Neuronal stem cell (in vitro differentiated cells): Measurements from ENCODE around the gene LDLRAD3.
A peak's percentile ranks its signal among the peaks of the same experiment; 100 is the strongest.
"Not testable (repeated sequence)": the region's sequence is repeated elsewhere in the genome, so short reads cannot be mapped to it uniquely, and the experiment has no call there.

Source experiments
- DNase-seq: peaks from one replicate; pipeline ENCODE4 v3.0.0-alpha.2; 2013; ENCODE audit warnings: low spot score
- H2AFZ ChIP-seq: one replicate; pipeline ENCODE4 v1.6.1; 2013; ENCODE audit warnings: mild to moderate bottlenecking, low read length, inconsistent platforms
- H2AK5ac ChIP-seq: 2 replicates; pipeline ENCODE4 v1.6.1; 2013; ENCODE audit warnings: low read depth, mild to moderate bottlenecking, inconsistent platforms, low read length, moderate library complexity, mixed read lengths
- H2BK120ac ChIP-seq: 2 replicates; pipeline ENCODE4 v1.6.1; 2013; ENCODE audit warnings: low read depth, mild to moderate bottlenecking, inconsistent platforms, low read length, moderate library complexity, mixed read lengths
- H2BK12ac ChIP-seq: one replicate; pipeline ENCODE4 v1.6.1; 2013; ENCODE audit warnings: low read length, inconsistent platforms
- H2BK15ac ChIP-seq: 2 replicates; pipeline ENCODE4 v1.6.1; 2013; ENCODE audit warnings: mild to moderate bottlenecking, low read length, inconsistent platforms, mixed read lengths
- H2BK5ac ChIP-seq: one replicate; pipeline ENCODE4 v1.6.1; 2013; ENCODE audit warnings: inconsistent platforms, mild to moderate bottlenecking, low read length, moderate library complexity
- H3K14ac ChIP-seq: one replicate; pipeline ENCODE4 v1.6.1; 2013; ENCODE audit warnings: low read length, inconsistent platforms
- H3K18ac ChIP-seq: 2 replicates; pipeline ENCODE4 v1.6.1; 2013; ENCODE audit warnings: low read length, inconsistent platforms
- H3K23ac ChIP-seq: 2 replicates; pipeline ENCODE4 v1.6.1; 2013; ENCODE audit warnings: low read depth, mild to moderate bottlenecking, mixed read lengths, low read length, inconsistent platforms; ENCODE audit not compliant: poor library complexity
- H3K27ac ChIP-seq: replicated peaks from 3 replicates; pipeline ENCODE4 v1.5.1; 2013; ENCODE audit warnings: low read length, inconsistent platforms
- H3K27me3 ChIP-seq, 3 experiments: 2 replicates each; pipeline ENCODE4 v1.6.1; 2013; ENCODE audit warnings: low read length in 3 of 3, mild to moderate bottlenecking in 2 of 3, inconsistent platforms in 1 of 3, low read depth in 1 of 3, mixed read lengths in 1 of 3, moderate library complexity in 1 of 3; ENCODE audit not compliant: control insufficient read depth in 3 of 3, insufficient read depth in 3 of 3
- H3K36me3 ChIP-seq, 2 donors: replicated peaks in 1 of 2; 2 replicates each; pipeline ENCODE4 v1.6.1; 2013; ENCODE audit warnings: low read length in 2 of 2; ENCODE audit not compliant: control insufficient read depth in 2 of 2, insufficient read depth in 2 of 2
- H3K4ac ChIP-seq: 2 replicates; pipeline ENCODE4 v1.6.1; 2013; ENCODE audit warnings: inconsistent platforms, mild to moderate bottlenecking, low read length, moderate library complexity
- H3K4me1 ChIP-seq, 2 donors: 1 replicate in 1 of 2; 2 replicates in 1 of 2; pipeline ENCODE4 v1.6.1; 2013; ENCODE audit warnings: low read length in 2 of 2, low read depth in 1 of 2; ENCODE audit not compliant: control insufficient read depth in 2 of 2, insufficient read depth in 1 of 2
- H3K4me2 ChIP-seq: one replicate; pipeline ENCODE4 v1.6.1; 2013; ENCODE audit warnings: mild to moderate bottlenecking, low read length, inconsistent platforms; ENCODE audit not compliant: insufficient read depth, poor library complexity, severe bottlenecking
- H3K4me3 ChIP-seq, 2 donors: 2 replicates each; pipeline ENCODE4 v1.5.1; 2013; ENCODE audit warnings: low read length in 2 of 2, mild to moderate bottlenecking in 2 of 2, inconsistent platforms in 1 of 2, moderate library complexity in 1 of 2
- H3K79me1 ChIP-seq: one replicate; pipeline ENCODE4 v1.6.1; 2013; ENCODE audit warnings: low read depth, mild to moderate bottlenecking, inconsistent platforms, low read length, moderate library complexity
- H3K9ac ChIP-seq: one replicate; pipeline ENCODE4 v1.6.1; 2013; ENCODE audit warnings: mild to moderate bottlenecking, low read depth, low read length, inconsistent platforms; ENCODE audit not compliant: poor library complexity
- H3K9me3 ChIP-seq, 2 donors: replicated peaks in 1 of 2; 2 replicates each; pipeline versions ENCODE3 to v1.6.1; 2013; ENCODE audit warnings: low read length in 2 of 2, mild to moderate bottlenecking in 2 of 2, inconsistent platforms in 1 of 2, low read depth in 1 of 2, mixed read lengths in 1 of 2, moderate library complexity in 1 of 2; ENCODE audit not compliant: control insufficient read depth in 2 of 2, insufficient read depth in 1 of 2
- H4K8ac ChIP-seq: one replicate; pipeline ENCODE4 v1.6.1; 2013; ENCODE audit warnings: low read depth, mild to moderate bottlenecking, inconsistent platforms, low read length, moderate library complexity
- H4K91ac ChIP-seq: one replicate; pipeline ENCODE4 v1.6.1; 2013; ENCODE audit warnings: low read length, low read depth, mild to moderate bottlenecking, inconsistent platforms; ENCODE audit not compliant: poor library complexity
- WGBS, 2 donors: extraction: QIAGEN DNeasy Blood & Tissue Kit; methylation state at CpG; one replicate each; pipeline ENCODE4 v1.1.7; 2013; ENCODE audit warnings: missing lambda C conversion rate in 2 of 2, mixed read lengths in 1 of 2; ENCODE audit not compliant: insufficient read length in 2 of 2, insufficient replicate concordance in 1 of 2; ENCODE audit errors: extremely low coverage in 2 of 2; 5-methylcytosine and 5-hydroxymethylcytosine counted together

The LDLRAD3 gene

DNA sequence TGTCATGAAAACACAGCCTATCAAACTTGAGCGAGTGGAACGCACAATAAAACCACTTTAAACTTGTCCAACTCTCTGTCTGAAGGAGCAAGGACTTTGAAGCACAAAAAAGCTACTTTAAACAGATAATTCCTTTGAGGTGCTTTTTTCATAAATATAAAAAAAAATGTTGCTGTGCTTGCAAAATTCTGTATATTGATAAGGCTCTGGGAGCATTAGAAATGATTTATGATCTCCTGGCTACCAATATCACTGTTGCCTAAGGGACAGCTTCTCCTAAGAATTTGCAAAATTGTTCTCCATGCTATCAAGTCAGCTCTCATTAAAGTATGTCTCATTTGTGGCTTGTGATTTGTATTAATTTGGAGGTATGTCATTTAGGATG, 37.6 kb upstream of the LDLRAD3 start:
- Histone ChIP-seq H3K23ac (no peak overlapping the region), H4K8ac (no peak overlapping the region), H2BK120ac (no peak overlapping the region), H2BK15ac (no peak overlapping the region), H3K27me3 (no peaks in the 10 kb centered on the region), H4K91ac (no peak overlapping the region), H2BK5ac (no peak overlapping the region), H3K4me3 (no peak overlapping the region), H3K27ac (no peak overlapping the region), H3K18ac (no peak overlapping the region), H3K79me1 (no peaks in the 10 kb centered on the region), H3K36me3 (no peaks in the 10 kb centered on the region), H3K9ac (no peak overlapping the region), H3K4me2 (no peak overlapping the region), H3K9me3 (peaks cover 3 to 15% of the 10 kb centered on the region in 2 donors), H3K14ac (no peak overlapping the region), H2AFZ (peak overlapping the region; percentile 32), H2BK12ac (no peak overlapping the region), H3K4ac (no peak overlapping the region), H3K4me1 (peaks cover 0 to 5% of the 10 kb centered on the region in 2 donors), H2AK5ac (no peak overlapping the region)
- no CpG with 5 or more reads among the region's 2 CpGs for WGBS, 2 donors
- DNase-seq, result no peak

DNA sequence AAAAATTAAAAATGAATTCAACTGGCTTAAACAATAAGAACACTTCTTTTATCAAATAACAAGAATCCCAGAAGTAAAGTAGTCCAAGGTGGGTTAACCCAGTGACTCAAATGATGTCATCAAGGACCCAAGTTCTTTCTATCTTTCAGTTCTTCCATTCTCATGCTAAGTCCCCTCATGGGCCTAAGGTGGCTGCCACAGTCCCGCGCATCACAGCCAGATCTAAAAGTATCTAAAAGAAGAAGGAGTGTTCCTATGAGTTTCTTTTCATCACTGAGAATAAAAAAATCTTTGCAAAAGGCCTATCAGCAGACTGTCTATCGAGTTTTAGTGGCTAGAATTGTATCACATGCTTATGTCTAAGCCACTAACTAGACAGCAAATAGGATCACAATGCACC, 37.2 kb upstream of the LDLRAD3 start:
- no peak overlapping the region for H2BK120ac ChIP-seq
- H3K4ac ChIP-seq, result no peak overlapping the region
- H3K27me3 ChIP-seq, result no peaks in the 10 kb centered on the region
- H2AFZ ChIP-seq, result no peak overlapping the region
- H3K36me3 ChIP-seq, result no peaks in the 10 kb centered on the region
- no peak overlapping the region for H3K4me2 ChIP-seq
- no peak overlapping the region for H3K14ac ChIP-seq
- H4K91ac ChIP-seq, result no peak overlapping the region
- H2BK15ac ChIP-seq, result no peak overlapping the region
- no peak overlapping the region for H2BK5ac ChIP-seq
- peaks cover 3 to 15% of the 10 kb centered on the region in 2 donors for H3K9me3 ChIP-seq
- no peak overlapping the region for H3K4me3 ChIP-seq
- DNase-seq, result no peak
- H3K9ac ChIP-seq, result no peak overlapping the region
- no CpG with 5 or more reads among the region's 3 CpGs for WGBS, 2 donors
- H3K23ac ChIP-seq, result no peak overlapping the region
- no peak overlapping the region for H2BK12ac ChIP-seq
- no peak overlapping the region for H2AK5ac ChIP-seq
- no peak overlapping the region for H4K8ac ChIP-seq
- no peak overlapping the region for H3K27ac ChIP-seq
- peaks cover 0 to 5% of the 10 kb centered on the region in 2 donors for H3K4me1 ChIP-seq
- no peak overlapping the region for H3K18ac ChIP-seq
- H3K79me1 ChIP-seq, result no peaks in the 10 kb centered on the region

- no peaks in the 10 kb centered on the region for H3K79me1 ChIP-seq
- H3K4me1 ChIP-seq, result peaks cover 0 to 5% of the 10 kb centered on the region in 2 donors
- H2AK5ac ChIP-seq, result no peak overlapping the region
- no peak overlapping the region for H3K18ac ChIP-seq
- no peak overlapping the region for H2BK5ac ChIP-seq
- no peak overlapping the region for H4K8ac ChIP-seq
- H3K4me3 ChIP-seq, result no peak overlapping the region
- no peak overlapping the region for H4K91ac ChIP-seq
- no peak overlapping the region for H3K27ac ChIP-seq
- no CpG with 5 or more reads among the region's 4 CpGs for WGBS, 2 donors
- no peak for DNase-seq
- no peaks in the 10 kb centered on the region for H3K27me3 ChIP-seq
- H3K36me3 ChIP-seq, result no peaks in the 10 kb centered on the region
- H3K4me2 ChIP-seq, result no peak overlapping the region
- no peak overlapping the region for H3K14ac ChIP-seq
- no peak overlapping the region for H3K4ac ChIP-seq
- H2BK120ac ChIP-seq, result no peak overlapping the region
- H2BK12ac ChIP-seq, result no peak overlapping the region
- H3K23ac ChIP-seq, result no peak overlapping the region
- H2BK15ac ChIP-seq, result no peak overlapping the region
- H3K9me3 ChIP-seq, result peaks cover 3 to 7% of the 10 kb centered on the region in 2 donors
- H2AFZ ChIP-seq, result no peak overlapping the region
- no peak overlapping the region for H3K9ac ChIP-seq
Measured at GRCh38 chr11:35907648-35908431, 36.0 kb upstream of the LDLRAD3 start.

GRCh38 chr11:35908432-35908771, 35.5 kb upstream of the LDLRAD3 start:
- WGBS, 2 donors, result no CpG with 5 or more reads among the region's 5 CpGs
- not testable (repeated sequence) for H3K23ac ChIP-seq, H2AFZ ChIP-seq, H3K4ac ChIP-seq, H3K27ac ChIP-seq, H4K8ac ChIP-seq, H3K9ac ChIP-seq, H3K4me3 ChIP-seq, H2BK12ac ChIP-seq, H4K91ac ChIP-seq, H3K18ac ChIP-seq, H2BK120ac ChIP-seq, H3K36me3 ChIP-seq, H3K4me2 ChIP-seq, H3K27me3 ChIP-seq, H2BK15ac ChIP-seq, H2AK5ac ChIP-seq, H2BK5ac ChIP-seq, DNase-seq, H3K9me3 ChIP-seq, H3K14ac ChIP-seq, H3K4me1 ChIP-seq, H3K79me1 ChIP-seq
